Measurements from ENCODE around the gene CIDEB. TPM values are rescaled to one million over a fixed set of nuclear protein-coding genes. Genes with fewer than 3 reads are reported as not detected.

The CIDEB gene
- total RNA-seq, 1 experiment from 2014 or later, result not detected

- intact Hi-C loops (cut with micrococcal nuclease; ENCODE audit: unreplicated experiment), result no loop called here
- Histone ChIP-seq H3K4me3 (ENCODE audit: low read depth, low read length, poor library complexity, severe bottlenecking) (no peak overlapping the region), H3K27ac (ENCODE audit: low read depth, low read length, poor library complexity, severe bottlenecking) (no peak overlapping the region), H3K9me3 (ENCODE audit: low read depth, low read length, poor library complexity, severe bottlenecking) (no peaks in the 10 kb centered on the region), H3K27me3 (replicated peaks; ENCODE audit: insufficient read depth, low read depth, low read length, poor library complexity) (no peaks in the 10 kb centered on the region), H3K4me1 (ENCODE audit: insufficient read depth, low read length, poor library complexity, severe bottlenecking) (no peaks in the 10 kb centered on the region), H3K36me3 (ENCODE audit: insufficient read depth, low read length, poor library complexity, severe bottlenecking) (no peaks in the 10 kb centered on the region)
- TF ChIP-seq EZH2 (IDR thresholded peaks at IDR 0.05; ENCODE audit: borderline replicate concordance, low read depth, low read length, poor library complexity, severe bottlenecking), result no peak
- TF ChIP-seq CTCF (conservative IDR thresholded peaks at IDR 0.05; ENCODE audit: low read depth, low read length), result no peak
- POLR2A ChIA-PET (ENCODE audit: low non-redundant PET), result no interaction called here
- DNase-seq (ENCODE audit: low spot score), result no peak
- BruUV-seq (replicated peaks), result no TSS peak
- CTCF ChIA-PET, result no interaction called here
Measured at GRCh38 chr14:24255931-24256711, 51.7 kb downstream of the CIDEB start.

- ChIA-PET CTCF (no interaction called here), POLR2A (ENCODE audit: low non-redundant PET) (no interaction called here)
- no TSS peak for BruUV-seq (replicated peaks)
- DNase-seq (ENCODE audit: low spot score), result no peak
- Histone ChIP-seq H3K9me3 (ENCODE audit: low read depth, low read length, poor library complexity, severe bottlenecking) (no peaks in the 10 kb centered on the region), H3K4me1 (ENCODE audit: insufficient read depth, low read length, poor library complexity, severe bottlenecking) (no peaks in the 10 kb centered on the region), H3K27me3 (replicated peaks; ENCODE audit: insufficient read depth, low read depth, low read length, poor library complexity) (no peaks in the 10 kb centered on the region), H3K4me3 (ENCODE audit: low read depth, low read length, poor library complexity, severe bottlenecking) (no peak overlapping the region), H3K27ac (ENCODE audit: low read depth, low read length, poor library complexity, severe bottlenecking) (no peak overlapping the region), H3K36me3 (ENCODE audit: insufficient read depth, low read length, poor library complexity, severe bottlenecking) (no peaks in the 10 kb centered on the region)
- intact Hi-C loops (cut with micrococcal nuclease; ENCODE audit: unreplicated experiment), result no loop called here
- TF ChIP-seq CTCF (conservative IDR thresholded peaks at IDR 0.05; ENCODE audit: low read depth, low read length), result no peak
- no peak for TF ChIP-seq EZH2 (IDR thresholded peaks at IDR 0.05; ENCODE audit: borderline replicate concordance, low read depth, low read length, poor library complexity, severe bottlenecking)
Measured at GRCh38 chr14:24255438-24255837, 52.3 kb downstream of the CIDEB start.

Other genes starting within 250 kb of the CIDEB start
- gene CPNE6, start 236.4 kb downstream of the CIDEB start, total RNA-seq (2021), result not detected in 2 replicates
- 16.8 and 46.3 TPM in 2 replicates for gene PCK2, start 213.7 kb downstream of the CIDEB start, total RNA-seq (2021)
- gene DCAF11, start 193.2 kb downstream of the CIDEB start, total RNA-seq (2021), result 45.5 and 49.1 TPM in 2 replicates
- gene NRL, start 193.0 kb downstream of the CIDEB start, total RNA-seq (2021), result 1.6 and 1.9 TPM in 2 replicates
- gene FITM1, start 177.3 kb downstream of the CIDEB start, total RNA-seq (2021), result 0.48 TPM in 1 of 2 replicates, not detected in the other
- 160 and 173 TPM in 2 replicates for gene PSME1, start 171.8 kb downstream of the CIDEB start, total RNA-seq (2021)
- gene EMC9, start 166.4 kb downstream of the CIDEB start, total RNA-seq (2021), result 36.8 and 50.4 TPM in 2 replicates
- gene PSME2, start 161.4 kb downstream of the CIDEB start, total RNA-seq (2021), result 171 and 172 TPM in 2 replicates
- 59.9 and 62.1 TPM in 2 replicates for gene RNF31, start 160.5 kb downstream of the CIDEB start, total RNA-seq (2021)
- gene IRF9, start 146.7 kb downstream of the CIDEB start, total RNA-seq (2021), result 25.1 and 27.3 TPM in 2 replicates
- 5.4 and 8.4 TPM in 2 replicates for gene REC8, start 135.9 kb downstream of the CIDEB start, total RNA-seq (2021)
- gene IPO4, start 119.2 kb downstream of the CIDEB start, total RNA-seq (2021), result 150 and 157 TPM in 2 replicates
- 46.9 and 55.5 TPM in 2 replicates for gene TM9SF1, start 112.5 kb downstream of the CIDEB start, total RNA-seq (2021)
- 0.70 and 0.75 TPM in 2 replicates for gene TSSK4, start 102.3 kb downstream of the CIDEB start, total RNA-seq (2021)
- gene CHMP4A, start 94.5 kb downstream of the CIDEB start, total RNA-seq (2021), result 51.9 and 56.7 TPM in 2 replicates
- gene MDP1, start 91.9 kb downstream of the CIDEB start, total RNA-seq (2021), result 21.3 and 22.4 TPM in 2 replicates
- gene NEDD8, start 75.6 kb downstream of the CIDEB start, total RNA-seq (2021), result 257 and 266 TPM in 2 replicates
- 82.7 and 85.8 TPM in 2 replicates for gene GMPR2, start 75.0 kb downstream of the CIDEB start, total RNA-seq (2021)
- 46.1 and 47.0 TPM in 2 replicates for gene TINF2, start 65.4 kb downstream of the CIDEB start, total RNA-seq (2021)
- gene TGM1, start 44.8 kb downstream of the CIDEB start, total RNA-seq (2021), result 1.5 and 3.5 TPM in 2 replicates
- gene RABGGTA, start 36.4 kb downstream of the CIDEB start, total RNA-seq (2021), result 22.2 and 23.8 TPM in 2 replicates
- gene DHRS1, start 8.2 kb downstream of the CIDEB start, total RNA-seq (2021), result 13.3 and 14.5 TPM in 2 replicates
- 34.0 and 37.1 TPM in 2 replicates for gene NOP9, start 8.1 kb downstream of the CIDEB start, total RNA-seq (2021)
- 7.6 and 9.0 TPM in 2 replicates for gene LTB4R2, start 2.2 kb upstream of the CIDEB start, total RNA-seq (2021)
- 6.6 and 8.9 TPM in 2 replicates for gene LTB4R, start 3.5 kb upstream of the CIDEB start, total RNA-seq (2021)
- 0.84 and 1.5 TPM in 2 replicates for gene ADCY4, start 27.1 kb upstream of the CIDEB start, total RNA-seq (2021)
- not detected in 2 replicates for gene RIPK3, start 32.0 kb upstream of the CIDEB start, total RNA-seq (2021)
- gene NFATC4, start 60.2 kb upstream of the CIDEB start, total RNA-seq (2021), result 38.1 and 69.0 TPM in 2 replicates
- 8.6 and 17.3 TPM in 2 replicates for gene NYNRIN, start 91.0 kb upstream of the CIDEB start, total RNA-seq (2021)
- 0.80 and 1.4 TPM in 2 replicates for gene CBLN3, start 121.7 kb upstream of the CIDEB start, total RNA-seq (2021)
- 32.7 and 40.3 TPM in 2 replicates for gene KHNYN, start 122.0 kb upstream of the CIDEB start, total RNA-seq (2021)
- gene SDR39U1, start 134.8 kb upstream of the CIDEB start, total RNA-seq (2021), result 49.1 and 52.1 TPM in 2 replicates
- gene CMA1, start 200.3 kb upstream of the CIDEB start, total RNA-seq (2021), result not detected in 2 replicates

Data from A673 (cell line).